Panc1 (cell line): ENCODE results near the gene STAP2. TPM values are rescaled to one million over a fixed set of nuclear protein-coding genes. Genes with fewer than 3 reads are reported as not detected.

Experiments
- ATAC-seq: fragments of 200-7000 bp; cut with Tn5 transposase; 2 replicates; pipeline ENCODE4 v1.9.1; 2020; ENCODE audit warnings: mild to moderate bottlenecking, moderate library complexity
- BruUV-seq: library from RNA; stranded (reverse); fragments of 400-500 nt; replicated peaks from 2 replicates; lab custom pipeline; 2021; lab: Mats Ljungman, UMichigan
- CTCF ChIA-PET: fragments of 300-600 bp; sonication (Branson Sonifier 250); formaldehyde crosslinking; loops from one replicate; lab custom pipeline; 2022; ENCODE audit warnings: antibody characterized with exemption; lab: Charles Lee
- POLR2A ChIA-PET: fragments of 300-600 bp; sonication (Branson Sonifier 250); formaldehyde crosslinking; loops from one replicate; lab custom pipeline; 2022; ENCODE audit warnings: antibody characterized with exemption; lab: Charles Lee
- DNase-seq: peaks from one replicate; pipeline ENCODE4 v3.0.0-alpha.2; 2010; ENCODE audit warnings: low read depth, low spot score
- H3K27ac ChIP-seq: 2 replicates; pipeline ENCODE4 v1.5.1; 2011; ENCODE audit warnings: mild to moderate bottlenecking, low read length, inconsistent platforms
- H3K27me3 ChIP-seq: fragments of 200-500 bp; sonication (Bioruptor generic); 2 replicates; pipeline ENCODE4 v1.6.0; 2014; ENCODE audit warnings: low read length, inconsistent platforms; ENCODE audit not compliant: control insufficient read depth, insufficient read depth
- H3K36me3 ChIP-seq: fragments of 200-500 bp; sonication (Bioruptor generic); 2 replicates; pipeline ENCODE4 v1.5.1; 2014; ENCODE audit warnings: inconsistent platforms, mild to moderate bottlenecking, low read length, moderate library complexity; ENCODE audit not compliant: control insufficient read depth, insufficient read depth
- H3K4me1 ChIP-seq: 2 replicates; pipeline ENCODE4 v1.5.1; 2011; ENCODE audit warnings: inconsistent platforms, mild to moderate bottlenecking, low read length, moderate library complexity; ENCODE audit not compliant: control insufficient read depth, insufficient read depth
- H3K4me3 ChIP-seq, 2 experiments: 2 replicates each; pipeline ENCODE4 v1.5.1; 2011 to 2012; ENCODE audit warnings: low read depth in 2 of 2, low read length in 2 of 2, mild to moderate bottlenecking in 2 of 2, inconsistent platforms in 1 of 2, moderate library complexity in 1 of 2
- H3K9me3 ChIP-seq: fragments of 200-500 bp; sonication (Bioruptor generic); 2 replicates; pipeline ENCODE4 v1.5.1; 2014; ENCODE audit warnings: low read depth, mild to moderate bottlenecking, inconsistent platforms, low read length, moderate library complexity; ENCODE audit not compliant: control insufficient read depth, insufficient read depth
- CTCF ChIP-seq: fragments of 450-650 bp; IDR thresholded peaks from 2 replicates; pipeline ENCODE4 v1.5.1; 2017; ENCODE audit warnings: mild to moderate bottlenecking
- POLR2AphosphoS5 ChIP-seq: IDR thresholded peaks from 2 replicates; pipeline ENCODE4 v1.6.1; 2012; ENCODE audit warnings: mild to moderate bottlenecking, low read depth, low read length, moderate library complexity
- REST ChIP-seq, 2 experiments: IDR thresholded peaks; 2 replicates each; pipeline ENCODE4 v1.6.1; 2011 to 2012; ENCODE audit warnings: low read depth in 2 of 2, control low read depth in 1 of 2, low read length in 1 of 2, mild to moderate bottlenecking in 1 of 2, moderate library complexity in 1 of 2; ENCODE audit not compliant: insufficient read depth in 1 of 2
- SIN3A ChIP-seq: IDR thresholded peaks from 2 replicates; pipeline ENCODE4 v1.6.1; 2012; ENCODE audit warnings: low read depth, mild to moderate bottlenecking, low read length, moderate library complexity, borderline replicate concordance; ENCODE audit not compliant: insufficient read depth
- TCF7L2 ChIP-seq: IDR thresholded peaks from 2 replicates; pipeline ENCODE4 v1.6.1; 2011; ENCODE audit warnings: mild to moderate bottlenecking, low read depth, low read length, inconsistent platforms
- in situ Hi-C: cut with HindIII; loops from 2 replicates; pipeline ENCODE4 v1.10.0; 2016; ENCODE audit warnings: low sequenced_read_pairs, low pct_unique_long_range_greater_than_20kb
- intact Hi-C: fragments of 100-400 bp; cut with micrococcal nuclease; formaldehyde crosslinking; loops from one replicate; pipeline ENCODE4 v1.10.0; 2022; ENCODE audit not compliant: unreplicated experiment
- total RNA-seq: library from RNA; stranded (reverse); gene quantifications from one replicate; pipeline ENCODE4 v1.2.1, GENCODE V29; 2021; ENCODE audit not compliant: unreplicated experiment

STAP2 gene
- total RNA-seq, 1 experiment from 2014 or later: 10.0 TPM

DNA sequence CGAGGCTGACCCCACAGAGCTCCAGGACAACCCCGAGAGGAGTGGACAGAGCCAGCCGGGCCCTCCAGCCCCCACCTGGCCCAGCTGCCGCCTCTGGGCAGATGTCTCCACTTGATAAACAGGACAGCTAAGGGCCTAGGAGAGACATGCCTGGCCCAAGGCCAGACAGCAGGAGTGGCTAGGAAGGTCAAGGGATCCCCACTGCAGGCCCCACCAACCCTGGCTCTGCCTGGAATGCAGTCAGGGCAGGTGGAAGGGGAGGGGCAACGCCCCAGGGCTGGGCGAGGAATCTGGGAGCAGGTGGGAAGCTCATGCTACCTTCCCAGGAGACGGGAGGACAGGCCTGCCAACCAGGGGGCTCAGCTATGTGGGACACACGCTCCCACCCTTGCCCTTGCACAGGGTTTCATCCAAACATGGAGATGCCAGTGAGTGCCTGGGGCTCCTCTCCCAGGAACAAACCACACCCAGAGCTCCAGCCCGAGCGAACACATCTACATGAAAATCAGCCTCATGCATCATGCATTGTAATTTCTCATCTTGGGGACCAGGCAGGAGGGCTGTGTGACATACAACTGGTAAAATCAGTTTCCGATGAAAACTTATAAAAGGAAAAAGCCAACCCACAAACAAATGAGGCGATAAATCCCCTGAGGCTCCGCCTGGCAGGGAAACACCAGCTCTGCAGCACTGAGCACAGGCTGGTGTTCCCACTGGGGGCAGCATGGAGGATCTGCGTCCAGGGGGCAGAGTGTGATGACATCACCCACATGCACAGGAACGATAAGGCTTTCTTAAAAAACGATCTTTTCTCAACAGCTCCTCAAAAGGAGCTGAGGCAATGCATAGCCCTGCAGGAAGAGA is 36.8 kb upstream of the STAP2 start:
- in situ Hi-C loops: no loop called here

More for the DNA sequence above, 36.8 kb upstream of the STAP2 start:
- ChIA-PET CTCF (interaction anchor here (1.3 kb wide), 1 partner anchor 13 kb away, joined by 3 read pairs; no protein-coding TSS in a partner anchor), POLR2A (no interaction called here)
- intact Hi-C loops: no loop called here
- no peaks in the 10 kb centered on the region for H3K36me3 ChIP-seq
- no peaks in the 10 kb centered on the region for H3K9me3 ChIP-seq
- peak overlapping the region in 1 of 2 experiments; percentile 4; a peak in 2 of 4 replicates for H3K4me3 ChIP-seq
- peak; percentile 50 for ATAC-seq
- no peak for TF ChIP-seq TCF7L2
- TF ChIP-seq POLR2AphosphoS5: no peak
- no peak; the same call in 1 of the 2 replicates for TF ChIP-seq CTCF
- no peak for TF ChIP-seq SIN3A
- TF ChIP-seq REST (IDR thresholded peaks at IDR 0.05; ENCODE audit: insufficient read depth in 1 of 2, low read depth in 2 of 2, low read length in 1 of 2): no peak
- H3K27ac ChIP-seq: peak overlapping the region; percentile 92
- no peaks in the 10 kb centered on the region for H3K27me3 ChIP-seq
- H3K4me1 ChIP-seq: peaks cover 82% of the 10 kb centered on the region
- BruUV-seq: no TSS peak
- DNase-seq: no peak
